ENCODE data around the gene CPNE9.
A peak's percentile ranks its signal among the peaks of the same experiment; 100 is the strongest.

The CPNE9 gene

GRCh38 chr3:9721015-9721699, 17.5 kb downstream of the CPNE9 start:
- Histone ChIP-seq H3K36me3 (no peaks in the 10 kb centered on the region), H3K27me3 (no peaks in the 10 kb centered on the region), H3K4me3 (ENCODE audit: low read depth, low read length) (no peak overlapping the region), H3K9me3 (no peaks in the 10 kb centered on the region), H3K4me1 (no peaks in the 10 kb centered on the region; the same call in 1 of the 2 replicates)
- TF ChIP-seq CTCF (IDR thresholded peaks at IDR 0.05; ENCODE audit: low read depth, low read length): no peak
- DNase-seq: peak; percentile 17

GRCh38 chr3:9721700-9722060, 18.0 kb downstream of the CPNE9 start:
- Histone ChIP-seq H3K9me3 (no peaks in the 10 kb centered on the region), H3K4me3 (ENCODE audit: low read depth, low read length) (no peak overlapping the region), H3K4me1 (no peaks in the 10 kb centered on the region), H3K36me3 (no peaks in the 10 kb centered on the region), H3K27me3 (no peaks in the 10 kb centered on the region)
- TF ChIP-seq CTCF (IDR thresholded peaks at IDR 0.05; ENCODE audit: low read depth, low read length): no peak
- no peak for DNase-seq

- no peaks in the 10 kb centered on the region for H3K27me3 ChIP-seq
- no peaks in the 10 kb centered on the region for H3K4me1 ChIP-seq
- no peak for DNase-seq
- no peaks in the 10 kb centered on the region for H3K36me3 ChIP-seq
- no peaks in the 10 kb centered on the region for H3K9me3 ChIP-seq
- no peak for TF ChIP-seq CTCF (IDR thresholded peaks at IDR 0.05; ENCODE audit: low read depth, low read length)
- H3K4me3 ChIP-seq (ENCODE audit: low read depth, low read length): no peak overlapping the region
Measured at GRCh38 chr3:9725775-9726515, 22.3 kb downstream of the CPNE9 start.

- no peaks in the 10 kb centered on the region for H3K36me3 ChIP-seq
- H3K4me3 ChIP-seq (ENCODE audit: low read depth, low read length): peak overlapping the region; percentile 19; the same call in 1 of the 2 replicates
- TF ChIP-seq CTCF (IDR thresholded peaks at IDR 0.05; ENCODE audit: low read depth, low read length): peak; percentile 67
- H3K9me3 ChIP-seq: no peaks in the 10 kb centered on the region
- DNase-seq: peak; percentile 36
- no peaks in the 10 kb centered on the region for H3K4me1 ChIP-seq
- H3K27me3 ChIP-seq: no peaks in the 10 kb centered on the region
Measured at GRCh38 chr3:9727041-9727595, 23.5 kb downstream of the CPNE9 start.

GRCh38 chr3:9727743-9728142, 24.1 kb downstream of the CPNE9 start:
- no peak overlapping the region for H3K4me3 ChIP-seq (ENCODE audit: low read depth, low read length)
- no peaks in the 10 kb centered on the region for H3K36me3 ChIP-seq
- no peak for TF ChIP-seq CTCF (IDR thresholded peaks at IDR 0.05; ENCODE audit: low read depth, low read length)

GRCh38 chr3:9729419-9729818, 25.8 kb downstream of the CPNE9 start:
- TF ChIP-seq CTCF (IDR thresholded peaks at IDR 0.05; ENCODE audit: low read depth, low read length): no peak
- Histone ChIP-seq H3K9me3 (no peaks in the 10 kb centered on the region), H3K4me3 (ENCODE audit: low read depth, low read length) (no peak overlapping the region), H3K27me3 (no peaks in the 10 kb centered on the region), H3K36me3 (no peaks in the 10 kb centered on the region), H3K4me1 (no peaks in the 10 kb centered on the region)
- DNase-seq: no peak

More at GRCh38 chr3:9727743-9728142, 24.1 kb downstream of the CPNE9 start:
- Histone ChIP-seq H3K27me3 (no peaks in the 10 kb centered on the region), H3K9me3 (no peaks in the 10 kb centered on the region), H3K4me1 (no peaks in the 10 kb centered on the region)
- no peak for DNase-seq
